Activated CD4-positive, alpha-beta T cell treated with anti-CD3 and anti-CD28 coated beads for 24 hours (primary cell): Measurements from ENCODE around the gene NAALADL2.
"Not testable (repeated sequence)": the region's sequence is repeated elsewhere in the genome, so short reads cannot be mapped to it uniquely, and the experiment has no call there.

Experiments
- DNase-seq, 2 donors: peaks; one replicate each; pipeline ENCODE4 v3.0.0-alpha.2; 2020; ENCODE audit warnings: low read depth in 2 of 2

Gene NAALADL2

DNA sequence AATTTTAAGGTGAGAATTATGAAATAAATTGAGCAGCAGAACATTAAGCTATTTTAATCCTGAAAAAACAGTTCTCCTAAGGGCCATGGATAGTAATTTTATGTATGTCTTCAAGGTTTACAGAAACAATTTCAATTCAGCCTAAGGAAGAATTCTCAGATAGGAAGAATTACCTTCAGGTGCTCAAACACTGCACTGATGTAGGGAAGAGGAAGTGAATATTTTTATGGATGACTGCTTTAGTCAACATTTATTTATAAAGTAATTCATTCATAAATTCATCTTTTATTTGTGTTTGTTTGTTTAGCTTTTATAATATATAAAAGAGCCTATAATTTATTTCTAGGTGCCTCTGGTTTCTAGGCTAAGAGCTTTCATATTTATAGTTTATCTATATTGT lies 620.7 kb downstream of the NAALADL2 start:
- DNase-seq = no peak

DNA sequence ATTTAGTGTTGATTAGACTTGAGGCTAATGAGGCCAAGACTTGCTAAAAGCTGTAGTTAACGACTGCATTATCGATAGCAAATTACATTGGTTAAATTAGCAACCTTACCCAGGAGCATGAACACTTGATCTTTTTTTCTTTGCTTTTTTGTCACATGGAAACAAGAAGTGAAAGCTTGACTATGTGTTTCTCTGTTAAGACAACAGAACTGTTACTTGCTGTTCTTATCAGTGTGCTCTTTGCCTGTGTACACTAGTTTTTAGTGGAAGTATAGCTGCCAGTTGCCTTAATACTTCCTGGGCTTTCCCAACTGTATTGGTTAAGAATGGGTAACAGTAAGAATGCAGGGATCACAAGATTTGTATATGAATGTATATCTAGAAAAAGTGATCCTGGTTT lies 625.5 kb downstream of the NAALADL2 start:
- DNase-seq = no peak

DNA sequence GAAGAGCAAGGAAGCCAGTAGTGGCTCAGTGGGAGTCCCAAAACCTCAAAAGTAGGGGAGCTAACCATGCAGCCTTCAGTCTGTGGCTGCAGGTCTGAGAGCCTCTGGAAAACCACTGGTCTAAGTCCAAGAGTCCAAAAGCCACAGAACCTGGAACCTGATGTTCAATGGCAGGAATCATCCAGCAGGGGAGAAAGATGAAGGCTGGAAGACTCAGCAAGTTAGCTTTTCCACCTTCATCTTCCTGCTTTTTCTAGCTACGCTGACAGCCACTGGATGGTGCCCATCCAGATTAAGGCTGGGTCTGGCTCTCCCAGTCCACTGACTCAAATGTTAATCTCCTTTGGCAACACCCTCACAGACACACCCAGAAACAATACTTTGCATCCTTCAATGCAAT lies 626.3 kb downstream of the NAALADL2 start:
- no peak for DNase-seq

DNA sequence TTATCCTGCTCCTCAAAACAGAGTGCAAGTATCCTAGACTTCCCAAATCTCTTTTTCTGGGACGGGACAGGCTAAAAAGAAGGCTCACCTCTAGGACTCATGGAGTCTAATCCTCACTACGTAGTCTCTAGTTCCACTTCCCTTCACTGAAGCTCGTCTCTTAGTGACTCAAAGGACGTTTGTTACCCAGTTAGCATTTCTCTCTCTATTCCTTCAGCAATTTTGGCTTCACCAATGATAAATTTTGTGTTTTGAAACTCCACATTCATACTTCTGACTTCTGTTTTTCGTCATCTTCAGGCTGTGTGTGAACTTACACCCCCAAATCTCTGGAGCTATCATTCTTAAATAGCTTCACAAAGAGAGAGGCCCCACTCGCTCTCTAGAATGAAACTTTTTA lies 627.1 kb downstream of the NAALADL2 start:
- no peak for DNase-seq

DNA sequence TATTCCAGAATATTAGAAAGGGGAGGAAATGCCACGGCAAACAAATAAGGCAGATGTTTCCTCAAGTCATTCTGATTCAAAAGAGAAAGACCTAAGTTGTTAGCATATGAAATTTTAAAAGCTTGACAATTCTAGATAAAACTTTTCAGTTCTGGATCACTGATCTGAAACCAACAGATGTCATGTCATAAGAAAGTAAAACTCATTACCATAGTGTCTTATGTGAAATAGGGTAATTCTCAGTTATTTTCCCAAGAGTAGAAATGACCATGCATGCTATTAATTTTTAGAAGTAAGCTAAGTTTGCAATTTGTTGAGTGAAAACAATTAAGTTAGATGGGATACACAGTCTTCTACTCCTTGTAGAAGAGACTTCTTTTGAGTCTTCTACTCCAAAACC lies 630.3 kb downstream of the NAALADL2 start:
- DNase-seq = no peak

DNA sequence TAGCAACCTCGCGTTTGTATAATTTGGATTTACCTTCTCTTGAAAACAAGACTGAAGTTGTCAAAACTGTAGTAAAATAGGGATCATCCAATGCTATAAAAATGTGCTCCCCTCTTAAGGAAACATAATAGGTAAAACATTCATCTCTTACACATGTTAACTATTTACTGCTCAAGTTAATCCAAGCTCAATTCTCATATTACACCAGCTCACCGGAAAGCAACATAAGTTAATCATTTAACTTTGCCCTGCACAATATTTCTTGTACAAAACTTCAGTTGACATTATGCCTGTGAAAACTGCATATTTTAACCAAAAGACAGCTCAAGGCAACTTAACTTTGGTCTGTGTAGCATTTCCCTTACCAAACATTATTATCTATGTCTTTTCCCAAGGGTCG lies 634.2 kb downstream of the NAALADL2 start:
- no peak for DNase-seq

DNA sequence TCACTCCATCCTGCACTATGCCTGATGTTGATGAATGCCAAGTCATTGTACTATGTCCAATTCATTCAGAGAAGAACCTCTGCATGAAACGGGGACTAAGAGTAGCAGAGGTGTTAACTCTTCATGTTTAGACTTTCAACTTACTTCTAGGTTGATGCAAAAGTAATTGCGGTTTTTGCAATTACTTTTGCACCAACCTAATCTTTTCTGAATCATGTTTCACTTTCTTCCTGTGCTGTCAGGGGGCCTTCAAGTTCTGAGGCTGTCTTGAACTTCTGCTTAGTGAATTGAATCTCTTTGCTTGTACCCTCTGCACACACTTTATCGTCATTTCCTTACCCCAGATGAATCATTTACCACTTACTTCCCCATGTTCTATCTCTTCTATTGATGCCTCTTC lies 636.2 kb downstream of the NAALADL2 start:
- DNase-seq = no peak

DNA sequence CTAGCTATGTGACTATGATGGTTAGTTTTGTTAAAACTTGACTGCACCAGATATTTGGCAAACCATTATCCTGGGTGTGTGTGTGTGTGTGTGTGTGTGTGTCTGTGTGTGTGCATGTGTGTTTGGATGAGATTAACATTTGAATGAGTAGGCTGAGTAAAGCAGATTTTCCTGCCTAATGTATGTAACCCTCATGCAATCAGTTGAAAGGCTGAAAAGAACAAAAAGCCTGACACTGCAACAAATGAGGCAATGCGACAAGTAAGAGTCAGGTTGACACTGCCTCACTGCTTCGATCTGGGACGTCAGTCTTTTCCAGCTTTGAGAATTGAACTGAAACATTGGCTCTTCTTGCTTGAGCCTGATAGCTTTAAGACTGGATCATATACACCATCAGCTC lies 643.0 kb downstream of the NAALADL2 start:
- no peak for DNase-seq

DNA sequence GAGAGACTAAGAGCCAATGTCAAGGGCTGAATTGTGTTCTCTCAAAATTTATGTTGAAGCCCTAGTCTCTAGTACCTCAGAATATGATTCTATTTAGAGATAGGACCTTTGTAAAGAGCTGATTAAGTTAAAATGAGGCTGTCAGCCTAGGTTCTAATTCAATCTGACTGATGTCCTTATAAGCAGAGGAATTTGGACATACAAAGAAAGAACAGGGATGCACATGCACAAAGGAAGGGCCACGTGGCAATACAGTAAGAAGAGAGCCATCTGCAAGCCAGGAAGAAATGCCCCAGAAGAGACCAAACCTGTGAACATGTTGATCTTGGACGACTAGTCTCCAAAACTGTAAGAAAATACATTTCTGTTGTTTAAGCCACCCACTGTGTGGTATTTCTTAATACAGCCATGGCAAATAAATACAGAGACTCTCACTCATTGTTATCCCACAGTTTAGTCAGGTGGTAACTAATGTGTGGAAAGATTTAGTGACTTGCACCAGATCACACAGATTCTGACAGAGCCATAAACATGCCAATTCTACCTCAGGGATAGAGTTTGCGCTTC lies 652.2 kb downstream of the NAALADL2 start:
- no peak for DNase-seq

DNA sequence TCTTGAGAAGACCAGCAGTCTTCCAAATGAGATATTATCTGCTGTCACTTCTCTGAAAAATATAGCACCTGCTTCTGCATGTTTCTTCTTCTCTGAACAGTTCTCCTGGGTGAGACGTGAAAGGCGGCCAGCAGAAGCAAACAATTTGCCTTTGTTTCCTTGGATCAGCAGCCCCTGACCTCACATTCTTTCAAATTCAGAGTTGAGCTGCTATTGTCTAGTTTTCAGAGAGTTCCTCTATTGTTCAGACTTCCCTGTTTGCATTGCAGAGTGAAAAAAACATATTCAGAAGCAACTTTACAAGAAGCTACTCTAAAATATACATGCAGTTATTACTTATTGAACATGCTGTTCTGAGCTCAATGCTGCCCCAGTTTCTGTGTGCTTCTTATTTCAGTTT lies 653.6 kb downstream of the NAALADL2 start:
- no peak for DNase-seq

DNA sequence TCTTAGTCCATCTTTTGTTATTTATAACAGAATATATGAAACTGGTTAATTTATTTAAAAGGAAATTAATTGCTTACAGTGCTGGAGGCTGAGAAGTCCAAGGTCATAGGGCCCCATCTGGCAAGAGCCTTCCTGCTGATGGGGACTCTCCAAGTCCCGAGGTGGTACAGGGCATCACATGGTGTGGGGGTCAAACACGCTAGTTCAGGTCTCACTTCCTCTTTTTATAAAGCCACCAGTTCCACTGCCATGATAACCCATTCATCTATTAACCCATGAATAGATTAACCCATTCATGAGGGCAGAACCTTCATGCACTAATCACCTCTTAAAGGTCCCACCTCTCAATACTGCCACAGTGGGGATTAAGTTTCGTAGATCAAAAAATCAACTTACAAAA lies 659.3 kb downstream of the NAALADL2 start:
- DNase-seq = no peak

DNA sequence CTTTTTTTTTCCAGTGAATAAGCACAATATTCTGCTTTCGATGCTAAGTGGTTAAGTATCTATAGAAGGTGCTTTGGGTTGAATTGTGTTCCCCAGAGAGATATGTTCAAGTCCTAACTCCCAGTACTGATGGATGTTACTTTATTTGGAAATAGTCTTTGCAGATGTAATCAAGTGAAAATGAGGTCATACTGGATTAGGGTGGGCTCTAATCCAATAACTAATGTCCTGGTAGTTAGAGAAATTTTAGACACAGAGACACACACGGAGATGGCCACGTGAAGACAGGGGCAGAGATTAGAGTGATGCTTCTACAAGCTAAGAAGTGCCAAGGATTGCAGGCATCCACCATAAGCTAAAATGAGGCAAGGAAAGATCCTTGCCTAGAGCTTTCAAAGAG lies 662.3 kb downstream of the NAALADL2 start:
- no peak for DNase-seq

DNA sequence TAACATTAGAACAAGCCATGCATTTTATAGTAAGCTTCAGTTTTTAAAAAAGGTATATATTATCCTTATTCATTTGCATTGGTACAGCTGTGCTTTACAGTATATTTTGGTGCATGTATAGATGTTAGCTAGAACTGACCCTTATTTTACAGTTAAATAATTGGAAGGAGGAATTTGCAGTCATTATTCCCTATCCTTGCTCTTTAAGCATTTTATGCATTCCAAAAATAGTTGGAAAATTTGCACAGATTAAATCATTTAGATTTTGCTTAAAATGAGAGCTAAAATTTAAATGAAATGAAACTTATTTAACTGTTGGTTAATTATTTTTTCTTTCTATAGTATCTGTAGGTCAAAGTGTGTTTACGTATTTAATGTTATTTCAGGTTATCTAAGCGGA lies 667.1 kb downstream of the NAALADL2 start:
- no peak for DNase-seq

DNA sequence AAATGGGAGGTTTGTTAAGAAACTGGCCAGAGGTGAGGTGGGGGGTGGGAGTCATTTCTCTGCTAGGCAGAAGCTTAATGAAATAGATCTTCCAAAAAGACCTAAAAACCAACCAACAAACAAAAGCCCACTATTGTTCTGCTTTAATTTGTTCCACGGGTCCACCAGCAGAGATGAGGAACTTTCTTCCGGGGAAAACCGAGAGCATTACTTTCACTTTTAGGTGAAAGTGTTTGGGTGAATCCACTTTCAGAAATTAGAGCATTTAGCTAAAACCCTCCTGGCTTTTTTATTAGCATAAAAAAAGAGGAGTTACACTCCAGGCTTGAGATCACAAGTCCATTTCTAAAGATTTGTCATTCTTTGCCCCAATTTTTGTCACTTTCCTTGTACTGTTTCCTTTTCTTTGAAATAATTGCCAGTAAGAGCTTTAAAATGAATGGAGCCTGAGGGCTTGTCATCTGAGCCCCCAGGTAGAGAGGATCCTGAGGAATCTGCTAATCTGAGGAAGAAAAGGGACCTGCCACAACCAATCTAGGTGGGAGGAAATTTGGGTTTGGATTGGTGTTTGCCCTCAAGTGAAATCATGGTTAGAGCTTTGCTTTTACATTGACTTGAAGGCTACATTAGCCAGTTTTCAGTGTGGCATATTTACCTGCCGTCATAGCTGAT lies 667.6 kb downstream of the NAALADL2 start:
- no peak for DNase-seq

DNA sequence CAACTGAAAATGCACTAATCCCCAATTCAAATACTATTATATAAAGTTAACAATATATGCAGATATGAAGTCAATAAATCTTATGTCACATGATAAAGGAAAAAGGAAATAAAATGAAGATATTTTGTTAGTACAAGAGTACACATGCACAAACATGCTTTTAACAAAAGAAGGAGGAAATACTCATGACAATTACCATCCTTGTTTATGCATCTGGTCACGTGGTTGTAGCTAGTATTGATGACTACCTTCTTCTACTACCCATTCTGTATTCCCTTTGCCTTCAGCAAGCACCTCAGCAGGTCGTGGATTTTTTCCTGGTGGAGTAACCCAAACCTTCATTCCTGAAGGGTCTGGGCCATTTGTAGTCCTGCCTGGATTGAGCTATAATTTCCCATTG lies 669.6 kb downstream of the NAALADL2 start:
- DNase-seq = not testable (repeated sequence)

DNA sequence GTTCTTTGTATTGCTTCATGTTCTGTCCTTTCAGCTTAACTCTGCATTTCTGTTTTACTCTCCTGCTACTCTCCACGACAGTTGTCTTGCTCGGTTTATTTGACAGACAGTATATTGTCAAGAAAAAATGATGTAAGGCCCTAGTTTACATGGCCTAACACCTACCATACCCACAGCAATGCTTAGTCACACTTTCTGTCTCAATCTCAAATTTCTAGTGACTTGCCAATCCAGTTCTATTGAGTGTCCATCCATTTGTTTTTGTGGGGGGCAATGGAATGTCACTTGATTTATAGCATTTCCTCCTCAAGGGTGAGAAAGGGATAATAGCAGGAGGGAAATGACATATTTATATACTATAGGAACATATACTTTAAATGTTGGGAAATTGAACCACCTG lies 676.2 kb downstream of the NAALADL2 start:
- no peak for DNase-seq

DNA sequence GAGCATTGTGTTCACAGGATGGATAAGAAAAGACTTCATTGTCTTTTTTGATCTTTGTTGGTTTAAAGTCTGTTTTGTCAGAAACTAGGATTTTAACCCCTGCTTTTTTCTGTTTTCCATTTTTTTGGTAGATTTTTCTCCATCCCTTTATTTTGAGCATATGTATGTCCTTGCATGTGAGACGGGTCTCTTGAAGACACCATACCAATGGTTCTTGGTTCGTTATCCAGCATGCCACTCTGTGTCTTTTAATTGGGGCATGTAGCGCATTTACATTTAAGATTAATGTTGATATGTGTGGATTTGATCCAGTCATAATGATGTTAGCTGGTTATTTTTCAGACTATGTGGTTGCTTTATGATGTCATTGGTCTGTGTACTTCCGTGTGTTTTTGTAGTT lies 687.0 kb downstream of the NAALADL2 start:
- DNase-seq = no peak

DNA sequence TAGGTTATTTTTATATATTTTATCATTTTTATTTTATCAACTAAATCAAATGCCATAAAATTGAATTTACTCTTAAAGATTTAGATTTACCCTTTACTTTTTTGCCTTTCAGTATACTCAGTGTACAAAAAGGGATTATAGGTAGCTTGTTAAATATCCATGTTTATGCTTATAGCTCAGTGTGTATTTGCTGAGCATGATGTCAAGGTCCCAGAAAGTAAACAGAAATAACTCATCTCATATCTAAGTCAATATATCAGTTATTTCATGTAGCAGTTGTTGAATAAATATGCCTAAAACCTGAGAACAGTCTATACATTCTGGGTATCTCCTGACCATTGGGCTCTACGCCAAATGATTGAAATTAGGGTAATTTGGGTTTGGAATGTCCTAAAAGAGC lies 693.8 kb downstream of the NAALADL2 start:
- no peak for DNase-seq

DNA sequence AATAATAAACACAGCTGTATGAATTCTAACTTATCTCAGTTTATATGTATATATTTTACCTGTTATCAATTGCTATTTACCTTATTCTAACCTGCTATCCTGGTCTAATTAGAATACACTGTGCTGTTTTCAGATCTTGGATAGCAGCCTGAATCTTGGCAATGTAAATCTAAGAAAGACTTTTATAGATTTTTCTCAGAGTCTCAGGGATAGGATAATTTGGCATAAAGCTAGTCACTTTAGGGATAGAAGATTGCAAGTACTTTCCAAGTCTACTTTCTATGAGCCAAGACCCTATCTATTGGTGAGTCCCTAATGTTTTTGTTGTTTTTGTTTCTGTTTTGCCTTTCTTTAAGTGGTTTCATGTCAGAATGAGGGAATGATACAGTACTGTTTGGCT lies 695.7 kb downstream of the NAALADL2 start:
- no peak for DNase-seq

DNA sequence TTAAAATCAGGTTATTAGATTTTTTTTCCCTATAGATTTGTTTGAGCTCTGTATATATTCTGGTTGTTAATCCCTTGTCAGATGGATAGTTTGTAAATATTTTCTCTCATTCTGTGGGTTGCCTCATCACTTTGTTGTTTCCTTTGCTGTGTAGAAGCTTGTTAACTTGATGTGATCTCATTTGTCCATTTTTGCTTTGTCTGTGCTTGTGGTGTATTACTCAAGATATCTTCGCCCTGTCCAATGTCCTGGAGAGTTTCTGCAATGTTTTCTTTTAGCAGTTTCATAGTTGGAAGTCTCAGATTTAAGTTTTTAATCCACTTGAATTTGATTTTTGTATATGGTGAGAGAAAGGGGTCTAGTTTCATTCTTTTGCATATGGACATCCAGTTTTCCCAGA lies 699.1 kb downstream of the NAALADL2 start:
- DNase-seq = no peak

DNA sequence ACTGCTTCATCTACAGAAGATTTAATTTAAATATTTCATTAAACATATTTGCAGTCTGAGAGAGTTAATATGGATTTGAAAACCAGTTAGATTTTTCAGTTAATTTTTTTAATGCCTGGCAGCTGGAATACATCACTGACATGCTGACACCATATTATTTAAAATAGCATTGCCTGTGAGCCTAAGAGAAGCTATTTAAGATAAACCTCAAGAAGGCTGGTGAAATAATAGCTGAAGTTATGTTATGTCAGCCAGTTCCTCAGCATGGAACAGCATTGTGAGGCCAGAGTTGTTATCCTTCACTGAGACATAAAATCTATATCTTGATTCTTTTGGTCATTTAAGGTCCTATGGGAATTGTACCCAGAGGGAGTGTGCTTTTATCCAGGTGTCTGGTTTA lies 705.2 kb downstream of the NAALADL2 start:
- DNase-seq = no peak

DNA sequence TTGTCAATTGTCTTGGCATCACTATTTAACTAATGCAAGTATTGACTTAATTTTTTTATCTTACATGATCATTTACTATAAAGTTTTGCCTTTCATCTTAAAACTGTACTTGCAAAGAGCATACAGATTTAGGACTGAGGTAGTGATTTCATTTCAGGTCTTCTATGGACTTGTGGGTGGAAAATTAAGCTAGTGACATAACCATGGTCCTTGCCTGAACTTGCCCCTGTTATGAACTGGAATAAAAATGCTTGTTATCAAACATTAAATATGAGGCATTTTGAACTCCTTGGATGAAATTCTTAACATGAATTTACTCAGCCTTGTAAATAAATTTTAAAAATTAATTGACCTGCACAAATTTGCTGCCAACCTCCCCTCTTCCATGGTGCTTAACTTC lies 712.0 kb downstream of the NAALADL2 start:
- no peak for DNase-seq

DNA sequence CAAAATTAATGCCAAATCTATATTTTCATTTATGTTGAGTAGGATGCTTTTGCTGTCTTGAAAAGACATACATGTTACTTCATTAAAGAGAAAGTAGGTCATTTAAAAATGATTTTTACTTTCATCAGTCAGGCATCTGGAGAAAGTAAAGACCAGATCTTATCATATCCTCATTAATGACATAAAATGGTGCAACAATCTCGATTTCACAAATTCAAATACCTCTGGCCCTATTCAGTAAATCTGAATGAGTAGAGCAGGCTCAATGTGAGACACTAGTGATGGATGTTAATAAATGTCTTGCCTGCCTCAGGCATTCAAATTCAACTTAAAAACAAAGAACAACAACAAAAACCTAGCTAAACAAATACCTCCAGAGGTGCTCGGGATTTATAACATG lies 714.1 kb downstream of the NAALADL2 start:
- no peak for DNase-seq

DNA sequence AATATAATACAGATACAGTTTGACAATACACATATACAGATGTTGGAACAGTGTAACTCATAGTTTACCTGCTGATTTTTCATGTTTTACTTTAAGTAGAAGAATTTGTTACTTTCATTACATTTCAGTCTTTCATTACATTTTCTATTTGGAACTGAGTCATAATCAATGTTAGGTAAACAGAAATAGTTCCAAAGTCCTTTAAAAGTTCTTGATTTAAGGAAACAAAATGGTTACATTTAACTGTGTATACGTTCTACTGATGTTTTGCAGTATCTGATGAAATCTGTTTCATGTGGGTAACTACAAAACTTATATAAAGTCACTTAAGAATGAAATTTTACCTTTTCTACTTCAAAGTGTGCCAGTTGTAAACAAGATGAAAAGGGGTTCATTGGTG lies 721.2 kb downstream of the NAALADL2 start:
- no peak for DNase-seq
